ENCODE data around the gene TMSB4X. TPM values are rescaled to one million over a fixed set of nuclear protein-coding genes. Genes with fewer than 3 reads are reported as not detected.

TMSB4X gene
- total and polyA plus RNA-seq, 2 of the 4 experiments (the other 2 are of a cell fraction): 4,648 to 11,116 TPM

DNA sequence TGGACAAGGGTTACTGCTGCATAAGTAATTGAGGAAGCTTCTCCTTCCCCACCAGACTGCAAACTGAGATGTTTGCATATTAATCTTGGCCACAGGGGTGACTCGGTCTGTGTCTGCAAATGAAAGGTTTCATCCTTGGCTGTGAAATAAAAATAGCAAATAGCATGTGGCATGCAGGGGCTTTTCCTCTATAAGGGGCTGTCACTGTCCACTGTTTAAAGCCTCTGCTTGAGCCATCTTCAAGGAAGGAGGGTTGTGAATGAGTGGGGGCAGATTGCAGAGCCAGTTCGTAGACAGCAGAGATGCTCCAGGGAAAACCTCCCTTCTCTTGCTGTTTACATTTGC is 33.3 kb downstream of the TMSB4X start:
- no peaks in the 10 kb centered on the region for H3K36me3 ChIP-seq (ENCODE audit: control insufficient read depth, insufficient read depth, low read length)
- no peaks in the 10 kb centered on the region for H4K20me1 ChIP-seq (ENCODE audit: insufficient read depth, low read length)
- ATAC-seq (ENCODE audit: low read depth): peak; percentile 76
- H3K56ac ChIP-seq (ENCODE audit: extremely low read depth, insufficient read depth, low read length): no peak overlapping the region
- H3K79me1 ChIP-seq (ENCODE audit: low read depth in 1 of 2, low read length in 2 of 2): no peaks in the 10 kb centered on the region
- ChIA-PET CTCF (no interaction called here), POLR2A (ENCODE audit: unreplicated experiment) (no interaction called here)
- DNase-seq: peak; percentile 34
- no peak overlapping the region; the same call in 2 of the 3 replicates for H2BK15ac ChIP-seq (ENCODE audit: low read depth, low read length)
- no peak overlapping the region for H2AK5ac ChIP-seq (ENCODE audit: low read depth, low read length)
- H3K14ac ChIP-seq (replicated peaks; ENCODE audit: low read depth, low read length): no peak overlapping the region
- H3K27ac ChIP-seq (ENCODE audit: insufficient read depth, low read length): peak overlapping the region; percentile 26; the same call in 1 of the 2 replicates
- no peak overlapping the region for H3K4me3 ChIP-seq (ENCODE audit: insufficient read depth, low read depth, low read length)
- no peak overlapping the region for H4K5ac ChIP-seq (ENCODE audit: low read depth, low read length)
- H3K9me3 ChIP-seq (ENCODE audit: control insufficient read depth, insufficient read depth, low read length): no peaks in the 10 kb centered on the region
- WGBS, 2 experiments (ENCODE audit: extremely low coverage in 2 of 2, insufficient read length in 1 of 2): no CpG with 5 or more reads among the region's 2 CpGs
- no TSS peak for BruUV-seq (replicated peaks)
- H3K9ac ChIP-seq (ENCODE audit: low read depth, low read length): no peak overlapping the region
- H4K91ac ChIP-seq (ENCODE audit: insufficient read depth, low read depth, low read length): peak overlapping the region; percentile 30
- no peaks in the 10 kb centered on the region for H3K27me3 ChIP-seq (ENCODE audit: control insufficient read depth, insufficient read depth, low read length)
- H3K4ac ChIP-seq (ENCODE audit: low read depth, low read length): peak overlapping the region; percentile 26; the same call in 1 of the 2 replicates
- peak overlapping the region; percentile 72 for H2BK20ac ChIP-seq (ENCODE audit: low read depth, low read length)
- H2AK9ac ChIP-seq (replicated peaks; ENCODE audit: low read depth, low read length, poor library complexity): peak overlapping the region; percentile 8
- no peak overlapping the region for H3K18ac ChIP-seq (ENCODE audit: low read depth, low read length)
- peaks cover 3% of the 10 kb centered on the region; the same call in 1 of the 2 replicates for H3K9me1 ChIP-seq (ENCODE audit: insufficient read depth, low read length)
- dilution Hi-C loops (cut with HindIII; ENCODE audit: low sequenced_read_pairs, unreplicated experiment): no loop called here
- H2BK120ac ChIP-seq (ENCODE audit: low read depth, low read length): peak overlapping the region; percentile 41; the same call in 1 of the 2 replicates
- H4K8ac ChIP-seq (ENCODE audit: low read depth in 2 of 2, low read length in 2 of 2): peak overlapping the region in 1 of 2 experiments; percentile 47; a peak in 1 of 4 replicates
- H2AFZ ChIP-seq (replicated peaks; ENCODE audit: low read length, poor library complexity): peak overlapping the region; percentile 16
- H3K4me2 ChIP-seq (ENCODE audit: low read depth, low read length): peak overlapping the region; percentile 32
- peaks cover 7% of the 10 kb centered on the region for H3K4me1 ChIP-seq (ENCODE audit: control insufficient read depth, insufficient read depth, low read length)
- no peak overlapping the region for H2BK5ac ChIP-seq (ENCODE audit: low read depth, low read length, poor library complexity, severe bottlenecking)
- TF ChIP-seq, protein P1, sequence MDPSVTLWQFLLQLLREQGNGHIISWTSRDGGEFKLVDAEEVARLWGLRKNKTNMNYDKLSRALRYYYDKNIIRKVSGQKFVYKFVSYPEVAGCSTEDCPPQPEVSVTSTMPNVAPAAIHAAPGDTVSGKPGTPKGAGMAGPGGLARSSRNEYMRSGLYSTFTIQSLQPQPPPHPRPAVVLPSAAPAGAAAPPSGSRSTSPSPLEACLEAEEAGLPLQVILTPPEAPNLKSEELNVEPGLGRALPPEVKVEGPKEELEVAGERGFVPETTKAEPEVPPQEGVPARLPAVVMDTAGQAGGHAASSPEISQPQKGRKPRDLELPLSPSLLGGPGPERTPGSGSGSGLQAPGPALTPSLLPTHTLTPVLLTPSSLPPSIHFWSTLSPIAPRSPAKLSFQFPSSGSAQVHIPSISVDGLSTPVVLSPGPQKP (IDR thresholded peaks at IDR 0.05; ENCODE audit: borderline replicate concordance, low read depth, low read length): no peak
- no peak for TF ChIP-seq CEBPB (IDR thresholded peaks at IDR 0.05; ENCODE audit: low read depth, low read length)
- TF ChIP-seq NFE2L2 (IDR thresholded peaks at IDR 0.05; ENCODE audit: low read depth, low read length): no peak
- TF ChIP-seq POLR2A (IDR thresholded peaks at IDR 0.05; ENCODE audit: low read depth, low read length): no peak
- no peak for TF ChIP-seq MAFK (IDR thresholded peaks at IDR 0.05; ENCODE audit: low read depth, low read length)
- TF ChIP-seq MXI1 (IDR thresholded peaks at IDR 0.05; ENCODE audit: borderline replicate concordance, low read depth, low read length): no peak
- TF ChIP-seq FOS (IDR thresholded peaks at IDR 0.05; ENCODE audit: low read depth, low read length): no peak
- in situ Hi-C loops (cut with MboI; ENCODE audit: low sequenced_read_pairs): no loop called here
- H3K23ac ChIP-seq (ENCODE audit: low read depth, low read length): no peak overlapping the region
- intact Hi-C loops (cut with micrococcal nuclease): no loop called here
